Right lobe of liver (tissue), 6 donors: ENCODE data around the gene SETBP1. TPM values are rescaled to one million over a fixed set of nuclear protein-coding genes. Genes with fewer than 3 reads are reported as not detected.

Experiments
- ATAC-seq, 4 donors: fragments of 200-7000 bp; cut with Tn5 transposase; one replicate each; pipeline ENCODE4 v1.9.1; 2020; ENCODE audit warnings: mild to moderate bottlenecking in 4 of 4, moderate library complexity in 4 of 4
- DNase-seq, 3 donors: peaks; one replicate each; pipeline ENCODE4 v3.0.0-alpha.2; 2020
- H3K27ac ChIP-seq, 3 donors: fragments of 200-600 bp; one replicate each; pipeline ENCODE4 v1.8.0; 2022
- H3K27me3 ChIP-seq, 2 donors: fragments of 200-600 bp; one replicate each; pipeline ENCODE4 v1.8.0; 2022
- H3K36me3 ChIP-seq, 4 donors: fragments of 200-600 bp; sonication (generic) in 1 of 4; one replicate each; pipeline versions ENCODE4 v1.5.1 to v1.8.0; 2017 to 2022; ENCODE audit warnings: control low read depth in 1 of 4
- H3K4me1 ChIP-seq, 4 donors: fragments of 200-600 bp; sonication (generic) in 1 of 4; one replicate each; pipeline versions ENCODE4 v1.5.1 to v1.8.0; 2017 to 2022; ENCODE audit warnings: control low read depth in 1 of 4
- H3K4me3 ChIP-seq, 3 donors: fragments of 200-600 bp; one replicate each; pipeline ENCODE4 v1.8.0; 2022
- H3K9me3 ChIP-seq, 4 donors: fragments of 200-600 bp; sonication (generic) in 1 of 4; one replicate each; pipeline versions ENCODE4 v1.5.1 to v1.8.0; 2017 to 2022; ENCODE audit warnings: control low read depth in 1 of 4
- POLR2A ChIP-seq: fragments of 450-650 bp; IDR thresholded peaks from one replicate; pipeline ENCODE4 v1.6.1; 2017; ENCODE audit warnings: antibody characterized with exemption, mild to moderate bottlenecking
- WGBS: methylation state at CpG from one replicate; pipeline ENCODE4 v1.1.6; 2018; ENCODE audit warnings: low coverage, low lambda C conversion rate; ENCODE audit not compliant: insufficient coverage; ENCODE audit errors: missing lambda C conversion rate; 5-methylcytosine and 5-hydroxymethylcytosine counted together
- intact Hi-C, 2 donors: fragments of 100-400 bp; cut with DNase I; formaldehyde crosslinking; loops; one replicate each; pipeline versions ENCODE4 v1.11.2 to v1.14.1; 2022
- total RNA-seq, 6 experiments: library from RNA; depleted of rRNA in 2 of 6; stranded (reverse); fragments of >200 nt in 2 of 6; fragmentation: NEBNext Ultra II Directional in 3 of 6; extraction: Animal tissue kit (Norgen Biotek cat#: 25700) in 3 of 6; gene quantifications; one replicate each; pipeline versions ENCODE4 v1.1.0 to v1.2.4, GENCODE V29; 2016 to 2023
- TF ChIP-seq, protein P1 (sequence below), 4 donors: fragments of 200-600 bp in 3 of 4; fragments of 450-650 bp in 1 of 4; IDR thresholded peaks; one replicate each; pipeline versions ENCODE4 v1.5.1 to v1.8.0; 2016 to 2022; ENCODE audit warnings: antibody characterized with exemption in 4 of 4, mild to moderate bottlenecking in 2 of 4
- donor health status: DM: no; HTN: yes; CAD: no.
- donor health status: DM: no; HTN: no; CAD: no.
- donor health status: DM: no; HTN: no; CAD: no.
- donor health status: DM: no; HTN: yes; CAD: no.
- donor health status: DM: no; HTN: yes; CAD: no.

The SETBP1 gene
- total RNA-seq, 6 experiments from 2014 or later: 14.3 to 29.1 (median 16.6) TPM

GRCh38 chr18:44997174-44997573 is 316.5 kb downstream of the SETBP1 start:
- ATAC-seq: no peak
- Histone ChIP-seq H3K27me3 (no peaks in the 10 kb centered on the region), H3K4me3 (no peak overlapping the region), H3K4me1 (no peaks in the 10 kb centered on the region), H3K36me3 (no peaks in the 10 kb centered on the region), H3K27ac (no peak overlapping the region), H3K9me3 (no peaks in the 10 kb centered on the region)
- no peak for DNase-seq
- no peak for TF ChIP-seq POLR2A
- TF ChIP-seq, protein P1, sequence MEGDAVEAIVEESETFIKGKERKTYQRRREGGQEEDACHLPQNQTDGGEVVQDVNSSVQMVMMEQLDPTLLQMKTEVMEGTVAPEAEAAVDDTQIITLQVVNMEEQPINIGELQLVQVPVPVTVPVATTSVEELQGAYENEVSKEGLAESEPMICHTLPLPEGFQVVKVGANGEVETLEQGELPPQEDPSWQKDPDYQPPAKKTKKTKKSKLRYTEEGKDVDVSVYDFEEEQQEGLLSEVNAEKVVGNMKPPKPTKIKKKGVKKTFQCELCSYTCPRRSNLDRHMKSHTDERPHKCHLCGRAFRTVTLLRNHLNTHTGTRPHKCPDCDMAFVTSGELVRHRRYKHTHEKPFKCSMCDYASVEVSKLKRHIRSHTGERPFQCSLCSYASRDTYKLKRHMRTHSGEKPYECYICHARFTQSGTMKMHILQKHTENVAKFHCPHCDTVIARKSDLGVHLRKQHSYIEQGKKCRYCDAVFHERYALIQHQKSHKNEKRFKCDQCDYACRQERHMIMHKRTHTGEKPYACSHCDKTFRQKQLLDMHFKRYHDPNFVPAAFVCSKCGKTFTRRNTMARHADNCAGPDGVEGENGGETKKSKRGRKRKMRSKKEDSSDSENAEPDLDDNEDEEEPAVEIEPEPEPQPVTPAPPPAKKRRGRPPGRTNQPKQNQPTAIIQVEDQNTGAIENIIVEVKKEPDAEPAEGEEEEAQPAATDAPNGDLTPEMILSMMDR (IDR thresholded peaks at IDR 0.05): no peak
- WGBS: 100% methylated on average over 1 of the region's 2 CpGs
- intact Hi-C loops: no loop called here

DNA sequence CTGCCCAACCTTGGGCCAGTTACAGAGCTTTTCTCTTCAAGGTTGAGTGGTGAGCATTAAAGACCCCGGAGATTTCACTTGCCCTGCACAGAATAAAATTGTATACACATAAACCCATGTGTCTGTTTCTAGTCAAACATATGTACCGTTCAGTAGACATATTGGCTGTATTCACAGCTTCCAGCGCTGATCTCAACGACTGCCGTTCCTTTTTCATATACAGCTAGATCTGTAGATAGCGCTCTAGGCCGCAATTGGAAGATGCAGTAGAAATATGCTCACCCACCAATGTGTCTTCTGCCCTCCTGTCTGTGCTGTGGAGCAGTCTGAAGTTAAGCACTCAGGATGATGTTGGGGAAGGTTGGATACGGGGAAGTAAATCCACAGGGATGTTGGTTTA is 317.7 kb downstream of the SETBP1 start:
- DNase-seq (no peak), ATAC-seq (no peak)
- 96% methylated on average over 8 of the region's 8 CpGs for WGBS
- H3K27ac ChIP-seq: no peak overlapping the region
- TF ChIP-seq, protein P1 (IDR thresholded peaks at IDR 0.05): no peak
- TF ChIP-seq POLR2A: no peak
- H3K9me3 ChIP-seq: no peaks in the 10 kb centered on the region
- no peaks in the 10 kb centered on the region for H3K27me3 ChIP-seq
- intact Hi-C loops: no loop called here
- no peaks in the 10 kb centered on the region for H3K36me3 ChIP-seq
- no peak overlapping the region for H3K4me3 ChIP-seq
- H3K4me1 ChIP-seq: no peaks in the 10 kb centered on the region

GRCh38 chr18:45004546-45005080 is 323.9 kb downstream of the SETBP1 start:
- Histone ChIP-seq H3K36me3 (no peaks in the 10 kb centered on the region), H3K4me1 (peaks cover 0 to 6% (median under 1%) of the 10 kb centered on the region in 4 donors), H3K4me3 (no peak overlapping the region), H3K27me3 (no peaks in the 10 kb centered on the region), H3K9me3 (no peaks in the 10 kb centered on the region), H3K27ac (no peak overlapping the region)
- TF ChIP-seq, protein P1 (IDR thresholded peaks at IDR 0.05): no peak
- TF ChIP-seq POLR2A: no peak
- 87% methylated on average over 3 of the region's 3 CpGs for WGBS
- no peak for ATAC-seq
- no peak for DNase-seq
- intact Hi-C loops: no loop called here

- H3K36me3 ChIP-seq: no peaks in the 10 kb centered on the region
- no peak for DNase-seq
- peaks cover 0 to 10% (median 3%) of the 10 kb centered on the region in 4 donors for H3K4me1 ChIP-seq
- no peak for TF ChIP-seq POLR2A
- TF ChIP-seq, protein P1 (IDR thresholded peaks at IDR 0.05): no peak
- H3K27ac ChIP-seq: no peak overlapping the region
- intact Hi-C loops: no loop called here
- 83% methylated on average over 2 of the region's 2 CpGs for WGBS
- H3K27me3 ChIP-seq: no peaks in the 10 kb centered on the region
- H3K4me3 ChIP-seq: no peak overlapping the region
- no peaks in the 10 kb centered on the region for H3K9me3 ChIP-seq
- no peak for ATAC-seq
These were observed 326.2 kb downstream of the SETBP1 start for GRCh38 chr18:45006934-45007333.

DNA sequence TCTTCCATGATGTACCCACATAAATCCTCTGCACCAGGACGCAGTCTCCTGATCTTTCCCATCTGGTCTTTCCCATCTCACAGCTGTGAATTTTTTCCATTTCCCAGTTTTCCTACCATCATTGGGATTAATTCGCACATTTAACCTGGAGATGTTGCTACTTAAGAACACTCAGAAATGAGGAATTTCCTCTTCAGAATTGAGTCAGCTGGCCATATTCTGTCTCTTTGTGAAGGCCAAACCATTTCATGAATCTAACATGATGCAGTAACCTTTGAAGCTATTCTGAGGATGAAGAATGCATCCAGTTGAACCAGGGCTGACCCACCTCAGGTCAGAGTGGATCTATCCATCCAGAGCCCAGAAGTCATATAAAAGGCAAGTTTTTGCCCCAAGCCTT is 326.8 kb downstream of the SETBP1 start:
- ATAC-seq (no peak), DNase-seq (no peak)
- WGBS: 94% methylated on average over 2 of the region's 2 CpGs
- Histone ChIP-seq H3K4me3 (no peak overlapping the region), H3K4me1 (peaks cover 0 to 10% (median 3%) of the 10 kb centered on the region in 4 donors), H3K9me3 (no peaks in the 10 kb centered on the region), H3K27me3 (no peaks in the 10 kb centered on the region), H3K36me3 (no peaks in the 10 kb centered on the region), H3K27ac (no peak overlapping the region)
- TF ChIP-seq POLR2A: no peak
- TF ChIP-seq, protein P1 (IDR thresholded peaks at IDR 0.05): no peak
- intact Hi-C loops: no loop called here
